ENCODE measurements around the gene FGF23.
A peak's percentile ranks its signal among the peaks of the same experiment; 100 is the strongest.

- TF ChIP-seq POLR2A (IDR thresholded peaks at IDR 0.05) (peak; percentile 89 to 91), CTCF (IDR thresholded peaks at IDR 0.05) (peak in 1 of 6 experiments; percentile 1)
Observed at GRCh38 chr12:4320853-4321701, 58.4 kb downstream of the FGF23 start, which contains the start of gene TIGAR.
